Measurements from ENCODE around the gene ZRANB1.

Gene ZRANB1

GRCh38 chr10:125035588-125036295 is 93.8 kb downstream of the ZRANB1 start:
- DNase-seq (ENCODE audit: low read depth), result no peak

GRCh38 chr10:125037145-125037877 is 95.4 kb downstream of the ZRANB1 start:
- DNase-seq (ENCODE audit: low read depth), result no peak

All from stimulated activated CD8-positive, alpha-beta memory T cell treated with anti-CD3 and anti-CD28 coated beads, Interleukin-15, amount 100 ng/mL, for 24 hours (primary cell).